SH-SY5Y (cell line): ENCODE data around the gene MLXIP.

Source experiments
- GATA2 ChIP-seq: IDR thresholded peaks from 2 replicates; pipeline ENCODE4 v1.6.1; 2011; ENCODE audit warnings: mild to moderate bottlenecking, low read depth, low read length
- GATA3 ChIP-seq: IDR thresholded peaks from 2 replicates; pipeline ENCODE4 v1.6.1; 2011; ENCODE audit warnings: low read depth, mild to moderate bottlenecking, low read length, moderate library complexity

Gene MLXIP

DNA sequence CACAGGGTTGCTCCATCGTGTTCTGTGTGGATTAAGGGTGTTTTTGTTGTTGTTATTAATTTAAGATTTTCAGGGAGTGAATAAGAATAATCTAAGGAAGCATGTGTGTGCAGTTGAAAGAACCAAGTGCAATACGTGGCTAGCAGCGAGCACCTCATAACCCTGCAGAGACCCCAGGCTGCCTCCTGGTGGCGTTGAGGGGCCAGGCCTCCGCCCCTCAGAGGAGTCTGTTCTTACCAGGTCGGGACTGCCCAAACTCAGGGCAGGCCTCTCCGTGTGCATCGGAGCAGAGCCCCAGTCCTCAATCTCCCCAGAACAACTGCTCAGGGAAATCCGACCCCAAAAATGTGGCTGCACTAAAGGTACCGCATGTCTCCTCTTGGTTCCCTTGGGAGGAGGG is 58.7 kb downstream of the MLXIP start:
- TF ChIP-seq GATA3 (no peak), GATA2 (no peak)

- TF ChIP-seq GATA3, result no peak
- TF ChIP-seq GATA2, result no peak
Observed at GRCh38 chr12:122137681-122138080, 59.1 kb downstream of the MLXIP start.

DNA sequence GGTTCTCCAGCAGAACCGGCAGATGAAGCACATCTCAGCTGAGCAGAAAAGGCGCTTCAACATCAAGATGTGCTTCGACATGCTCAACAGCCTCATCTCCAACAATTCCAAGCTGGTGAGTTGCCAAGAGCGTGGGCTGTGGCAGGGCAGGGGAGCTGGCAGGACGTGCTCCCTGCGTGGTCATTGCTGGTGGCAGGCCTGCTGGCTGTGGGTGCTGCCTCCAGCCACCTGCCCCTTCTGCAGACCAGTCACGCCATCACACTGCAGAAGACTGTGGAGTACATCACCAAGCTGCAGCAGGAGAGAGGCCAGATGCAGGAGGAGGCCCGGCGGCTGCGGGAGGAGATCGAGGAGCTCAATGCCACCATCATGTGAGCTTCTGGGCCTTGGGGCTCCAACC is 59.6 kb downstream of the MLXIP start:
- TF ChIP-seq GATA3, result no peak
- TF ChIP-seq GATA2, result no peak

DNA sequence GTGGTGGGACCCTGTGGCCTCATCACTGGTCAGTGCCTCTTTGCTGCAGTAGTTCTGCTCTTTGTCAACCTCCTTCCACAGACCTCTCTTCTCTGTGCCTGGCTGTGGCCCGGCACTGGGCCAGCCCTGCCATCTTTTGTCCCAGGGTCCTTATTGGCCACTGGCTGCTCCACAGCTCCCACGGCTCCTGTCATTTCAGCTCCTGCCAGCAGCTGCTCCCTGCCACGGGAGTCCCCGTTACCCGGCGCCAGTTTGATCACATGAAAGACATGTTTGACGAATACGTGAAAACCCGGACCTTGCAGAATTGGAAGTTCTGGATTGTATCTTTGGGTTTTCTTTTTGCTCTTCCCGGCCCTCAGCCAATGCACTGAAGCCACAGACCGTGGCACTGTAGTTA is 60.1 kb downstream of the MLXIP start:
- TF ChIP-seq GATA3, result no peak
- TF ChIP-seq GATA2, result no peak

DNA sequence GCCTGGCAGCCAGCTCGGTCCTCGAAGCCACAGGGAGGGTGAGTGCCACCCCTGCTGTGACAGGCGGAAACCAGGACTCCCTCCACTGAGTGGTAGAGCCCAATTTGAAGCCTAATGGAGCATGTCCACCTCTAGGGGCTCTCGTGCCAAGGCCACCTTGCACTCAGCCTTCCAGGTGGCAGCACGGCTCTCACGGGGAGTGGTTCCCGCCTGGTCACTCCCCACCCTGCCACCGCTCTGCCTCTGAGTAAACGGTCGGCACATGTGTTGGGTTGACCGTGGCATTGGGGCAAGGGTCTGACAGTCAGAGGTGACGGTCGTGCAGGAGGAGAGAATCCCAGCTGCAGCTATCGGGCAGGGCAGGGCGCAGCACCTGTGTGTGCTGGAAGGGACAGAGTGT is 60.7 kb downstream of the MLXIP start:
- TF ChIP-seq GATA2, result no peak

DNA sequence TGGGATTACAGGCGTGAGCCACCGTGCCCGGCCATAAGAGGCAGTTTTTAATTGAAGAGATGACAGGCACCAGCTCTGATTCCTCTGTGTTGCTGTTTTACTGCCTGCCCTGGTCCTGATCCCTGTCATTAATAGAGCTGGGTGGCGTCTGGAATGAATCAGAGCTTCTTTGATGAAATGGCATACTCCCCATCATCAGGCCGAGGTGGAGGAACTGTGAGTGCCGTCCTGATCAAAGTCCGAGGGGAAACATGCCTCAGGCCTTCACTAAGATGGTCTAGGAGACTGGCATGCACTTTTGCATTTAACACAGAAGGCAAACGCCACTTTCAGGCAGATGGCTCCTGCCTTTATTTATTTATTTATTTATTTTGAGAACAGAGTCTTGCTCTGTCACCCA is 61.4 kb downstream of the MLXIP start:
- TF ChIP-seq GATA3, result no peak
- TF ChIP-seq GATA2, result no peak

DNA sequence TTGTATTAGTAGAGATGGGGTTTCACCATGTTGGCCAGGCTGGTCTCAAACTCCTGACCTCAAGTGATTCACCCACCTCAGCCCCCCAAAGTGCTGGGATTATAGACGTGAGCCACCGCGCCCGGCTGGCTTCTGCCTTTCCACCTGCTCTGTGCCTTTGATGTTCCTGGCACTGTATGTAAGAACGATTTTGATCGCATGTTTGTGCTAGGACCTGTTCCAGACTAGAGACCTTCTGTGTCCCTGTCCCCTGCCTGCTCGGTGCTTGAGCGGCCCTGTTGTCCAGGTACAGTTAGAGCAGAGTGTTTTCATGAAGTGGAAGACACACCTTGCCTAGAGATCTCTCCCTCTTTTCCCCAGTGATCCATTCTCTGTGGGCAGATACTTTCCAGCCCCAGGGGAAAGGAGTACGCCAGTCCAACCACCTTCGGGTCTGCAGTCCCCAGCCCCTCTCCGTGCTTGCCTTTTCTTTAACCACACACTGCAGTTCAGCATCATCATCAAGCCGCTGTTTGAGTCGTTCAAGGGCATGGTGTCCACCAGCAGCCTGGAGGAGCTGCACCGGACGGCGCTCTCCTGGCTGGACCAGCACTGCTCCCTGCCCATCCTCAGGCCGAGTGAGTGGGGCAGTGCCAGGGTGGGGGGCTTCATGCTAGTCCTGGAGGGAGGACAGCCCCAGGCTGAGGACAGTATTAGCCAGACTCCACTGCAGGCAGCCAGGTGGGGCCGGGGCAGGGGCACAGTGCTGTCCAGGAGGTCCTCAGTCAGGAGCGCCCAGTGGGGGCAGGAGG is 62.1 kb downstream of the MLXIP start:
- TF ChIP-seq GATA3 (no peak), GATA2 (no peak)

DNA sequence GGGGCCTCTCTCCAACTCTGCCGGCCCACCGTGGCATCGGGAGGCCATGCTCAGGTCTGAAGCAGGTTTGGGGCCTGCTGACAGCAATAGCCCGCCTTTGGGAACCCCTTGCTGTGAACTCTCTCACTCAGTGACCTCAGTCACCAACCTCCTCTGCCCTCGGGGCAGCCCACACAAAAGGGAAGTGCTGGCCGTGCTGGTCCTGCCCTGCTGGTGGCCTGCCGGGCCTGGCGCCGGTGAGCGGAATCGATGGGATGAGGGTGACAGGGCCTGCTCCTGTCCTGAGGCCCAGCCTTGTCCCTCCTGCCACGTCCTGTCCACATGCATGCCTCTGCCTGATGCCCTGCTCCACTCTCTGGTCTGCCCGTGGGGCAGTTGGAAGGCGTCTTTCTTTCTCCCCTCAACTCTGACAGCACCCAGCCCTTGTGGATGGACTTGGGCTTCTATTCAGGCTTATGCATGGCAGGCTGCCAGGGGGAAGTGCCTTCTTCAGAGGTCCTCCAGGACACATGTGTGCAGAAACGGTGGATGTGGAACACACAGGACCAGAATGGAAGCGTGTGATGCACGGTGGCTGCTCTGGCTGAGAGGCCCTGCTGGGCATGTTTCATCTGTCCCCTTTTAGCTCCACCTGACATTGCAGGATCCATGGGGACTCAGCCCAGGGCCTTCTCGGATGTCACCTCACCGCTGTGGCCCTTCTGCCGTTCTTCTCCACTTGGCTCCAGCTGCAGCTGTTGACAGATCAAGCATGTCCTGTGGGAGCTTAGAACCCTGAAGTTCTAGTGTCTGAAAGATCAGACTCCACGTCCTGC is 63.6 kb downstream of the MLXIP start:
- TF ChIP-seq GATA2, result no peak
- no peak for TF ChIP-seq GATA3

GRCh38 chr12:122142857-122143256 is 64.3 kb downstream of the MLXIP start:
- TF ChIP-seq GATA2 (no peak), GATA3 (no peak)

DNA sequence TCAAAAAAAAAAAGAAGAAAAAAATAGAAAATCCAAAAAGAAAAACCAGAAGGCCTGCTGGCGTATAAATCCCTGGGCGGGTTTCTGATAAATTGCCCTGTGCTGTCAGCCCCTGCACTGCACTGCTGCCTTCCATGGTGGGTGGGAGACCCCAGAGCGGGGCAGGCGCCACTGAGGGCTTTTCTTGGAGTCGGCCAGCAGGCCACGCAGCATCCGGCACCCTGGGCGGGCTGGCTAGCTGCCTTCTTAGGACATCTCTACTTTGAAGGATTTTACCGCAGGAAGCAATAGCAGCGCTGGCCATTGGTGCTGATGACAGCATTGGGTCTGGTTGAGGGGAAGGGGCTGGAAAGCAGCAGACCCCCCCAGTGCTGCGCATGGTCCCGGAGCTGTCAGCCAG is 66.3 kb downstream of the MLXIP start:
- TF ChIP-seq GATA3 (no peak), GATA2 (no peak)

GRCh38 chr12:122145505-122146330 is 67.2 kb downstream of the MLXIP start:
- TF ChIP-seq GATA3, result no peak
- no peak for TF ChIP-seq GATA2

- TF ChIP-seq GATA3, result no peak
- TF ChIP-seq GATA2, result no peak
Observed at GRCh38 chr12:122147514-122148290, 69.1 kb downstream of the MLXIP start.

- no peak for TF ChIP-seq GATA2
- TF ChIP-seq GATA3, result no peak
Observed at GRCh38 chr12:122148657-122149056, 70.1 kb downstream of the MLXIP start.
